ENCODE measurements around the gene S100P. TPM values are rescaled to one million over a fixed set of nuclear protein-coding genes. Genes with fewer than 3 reads are reported as not detected.
"Not testable (repeated sequence)": the region's sequence is repeated elsewhere in the genome, so short reads cannot be mapped to it uniquely, and the experiment has no call there.

Gene S100P
- total RNA-seq, 1 experiment from 2014 or later, result 0.45 TPM

DNA sequence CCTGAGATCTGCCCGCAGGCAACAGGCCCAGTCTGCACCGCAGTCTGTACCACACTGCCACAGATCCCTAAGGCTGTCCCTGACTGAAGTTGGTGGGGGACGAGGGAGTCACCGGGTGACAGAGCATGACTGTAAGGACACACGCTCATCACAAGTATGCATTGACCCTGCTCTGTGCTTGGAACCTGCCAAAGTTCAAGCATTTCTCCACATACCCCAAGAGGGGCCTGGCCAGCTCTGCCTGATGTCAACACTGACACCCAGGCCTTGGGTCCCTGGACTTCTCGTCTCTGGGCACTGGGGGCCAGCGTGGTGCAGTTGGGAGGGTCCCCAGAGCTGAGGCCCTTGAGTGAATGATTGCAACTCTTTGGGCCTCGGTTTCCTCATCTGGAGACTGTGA lies 30.2 kb downstream of the S100P start:
- Histone ChIP-seq H3K27me3 (replicated peaks; ENCODE audit: insufficient read depth, low read depth, low read length, poor library complexity) (no peaks in the 10 kb centered on the region), H3K9me3 (ENCODE audit: low read depth, low read length, poor library complexity, severe bottlenecking) (no peaks in the 10 kb centered on the region), H3K27ac (ENCODE audit: low read depth, low read length, poor library complexity, severe bottlenecking) (no peak overlapping the region), H3K4me1 (ENCODE audit: insufficient read depth, low read length, poor library complexity, severe bottlenecking) (peaks cover 12% of the 10 kb centered on the region), H3K4me3 (ENCODE audit: low read depth, low read length, poor library complexity, severe bottlenecking) (no peak overlapping the region), H3K36me3 (ENCODE audit: insufficient read depth, low read length, poor library complexity, severe bottlenecking) (no peaks in the 10 kb centered on the region)
- TF ChIP-seq EZH2 (IDR thresholded peaks at IDR 0.05; ENCODE audit: borderline replicate concordance, low read depth, low read length, poor library complexity, severe bottlenecking), result no peak
- TF ChIP-seq, protein P1, sequence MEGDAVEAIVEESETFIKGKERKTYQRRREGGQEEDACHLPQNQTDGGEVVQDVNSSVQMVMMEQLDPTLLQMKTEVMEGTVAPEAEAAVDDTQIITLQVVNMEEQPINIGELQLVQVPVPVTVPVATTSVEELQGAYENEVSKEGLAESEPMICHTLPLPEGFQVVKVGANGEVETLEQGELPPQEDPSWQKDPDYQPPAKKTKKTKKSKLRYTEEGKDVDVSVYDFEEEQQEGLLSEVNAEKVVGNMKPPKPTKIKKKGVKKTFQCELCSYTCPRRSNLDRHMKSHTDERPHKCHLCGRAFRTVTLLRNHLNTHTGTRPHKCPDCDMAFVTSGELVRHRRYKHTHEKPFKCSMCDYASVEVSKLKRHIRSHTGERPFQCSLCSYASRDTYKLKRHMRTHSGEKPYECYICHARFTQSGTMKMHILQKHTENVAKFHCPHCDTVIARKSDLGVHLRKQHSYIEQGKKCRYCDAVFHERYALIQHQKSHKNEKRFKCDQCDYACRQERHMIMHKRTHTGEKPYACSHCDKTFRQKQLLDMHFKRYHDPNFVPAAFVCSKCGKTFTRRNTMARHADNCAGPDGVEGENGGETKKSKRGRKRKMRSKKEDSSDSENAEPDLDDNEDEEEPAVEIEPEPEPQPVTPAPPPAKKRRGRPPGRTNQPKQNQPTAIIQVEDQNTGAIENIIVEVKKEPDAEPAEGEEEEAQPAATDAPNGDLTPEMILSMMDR (conservative IDR thresholded peaks at IDR 0.05; ENCODE audit: low read depth, low read length), result no peak
- ChIA-PET POLR2A (ENCODE audit: low non-redundant PET) (no interaction called here), CTCF (no interaction called here)
- intact Hi-C loops (cut with micrococcal nuclease; ENCODE audit: unreplicated experiment), result loop anchor here (5.0 kb wide), 1 partner anchor 263 kb away; no protein-coding TSS in a partner anchor
- no peak for DNase-seq (ENCODE audit: low spot score)
- BruUV-seq (replicated peaks), result no TSS peak

DNA sequence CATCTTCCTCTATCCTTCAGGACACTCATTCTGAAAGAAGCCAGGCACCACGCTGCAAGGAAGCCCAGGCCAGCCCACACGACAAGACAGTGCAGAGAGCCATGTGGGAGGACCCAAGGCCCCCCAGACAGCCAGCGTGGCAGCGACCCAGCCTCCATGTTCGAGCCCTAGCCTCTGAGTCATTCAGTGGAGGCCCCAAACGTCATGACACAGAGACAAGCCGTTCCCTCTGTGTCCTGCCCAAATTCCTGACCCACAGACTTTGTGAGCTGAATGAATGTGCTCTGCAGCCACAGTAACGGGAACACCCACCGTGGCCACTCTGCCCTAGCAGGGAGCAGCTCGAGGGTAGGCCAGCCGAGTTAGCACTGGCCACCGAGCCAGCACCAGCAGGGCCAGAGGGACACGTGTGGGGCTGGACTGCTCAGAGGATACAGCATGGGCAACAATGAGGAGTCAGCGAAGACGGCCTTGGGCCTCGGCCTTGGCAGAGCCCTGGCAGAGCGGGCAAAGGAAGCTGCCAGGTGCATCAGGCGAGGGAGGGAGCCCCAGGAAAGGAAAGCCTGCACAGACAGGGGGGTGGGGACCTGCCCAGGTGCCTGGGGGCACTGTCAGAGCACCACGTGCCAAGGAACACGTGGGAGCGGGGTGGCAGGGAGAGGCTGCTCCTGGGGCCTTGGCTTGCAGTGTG lies 30.9 kb downstream of the S100P start:
- H3K9me3 ChIP-seq (ENCODE audit: low read depth, low read length, poor library complexity, severe bottlenecking), result no peaks in the 10 kb centered on the region
- H3K27ac ChIP-seq (ENCODE audit: low read depth, low read length, poor library complexity, severe bottlenecking), result no peak overlapping the region
- no peak for DNase-seq (ENCODE audit: low spot score)
- no peaks in the 10 kb centered on the region for H3K36me3 ChIP-seq (ENCODE audit: insufficient read depth, low read length, poor library complexity, severe bottlenecking)
- H3K4me3 ChIP-seq (ENCODE audit: low read depth, low read length, poor library complexity, severe bottlenecking), result no peak overlapping the region
- H3K27me3 ChIP-seq (replicated peaks; ENCODE audit: insufficient read depth, low read depth, low read length, poor library complexity), result no peaks in the 10 kb centered on the region
- no TSS peak for BruUV-seq (replicated peaks)
- intact Hi-C loops (cut with micrococcal nuclease; ENCODE audit: unreplicated experiment), result loop anchor here (5.0 kb wide), 1 partner anchor 263 kb away; no protein-coding TSS in a partner anchor
- ChIA-PET CTCF (no interaction called here), POLR2A (ENCODE audit: low non-redundant PET) (no interaction called here)
- TF ChIP-seq, protein P1 (conservative IDR thresholded peaks at IDR 0.05; ENCODE audit: low read depth, low read length), result no peak
- TF ChIP-seq EZH2 (IDR thresholded peaks at IDR 0.05; ENCODE audit: borderline replicate concordance, low read depth, low read length, poor library complexity, severe bottlenecking), result no peak
- H3K4me1 ChIP-seq (ENCODE audit: insufficient read depth, low read length, poor library complexity, severe bottlenecking), result peaks cover 12% of the 10 kb centered on the region

DNA sequence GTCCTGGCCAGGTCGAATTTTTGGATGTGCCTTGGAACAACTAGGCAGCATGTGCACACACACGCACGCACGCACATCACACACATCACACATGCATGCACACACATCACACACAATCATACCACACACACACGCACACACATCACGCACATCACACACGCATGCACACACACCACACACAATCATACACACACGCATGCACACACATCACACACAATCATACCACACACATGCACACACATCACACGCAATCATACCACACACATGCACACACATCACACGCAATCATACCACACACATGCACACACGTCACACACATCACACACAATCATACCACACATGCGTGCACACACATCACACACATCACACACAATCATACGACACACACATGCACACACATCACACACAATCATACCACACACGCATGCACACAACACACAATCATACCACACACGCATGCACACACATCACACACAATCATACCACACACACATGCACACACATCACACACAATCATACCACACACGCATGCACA lies 31.8 kb downstream of the S100P start:
- not testable (repeated sequence) for H3K27ac ChIP-seq (ENCODE audit: low read depth, low read length, poor library complexity, severe bottlenecking)

More for the DNA sequence above, 31.8 kb downstream of the S100P start:
- H3K9me3 ChIP-seq (ENCODE audit: low read depth, low read length, poor library complexity, severe bottlenecking); CTCF ChIA-PET; POLR2A ChIA-PET (ENCODE audit: low non-redundant PET); DNase-seq (ENCODE audit: low spot score); intact Hi-C loops (cut with micrococcal nuclease; ENCODE audit: unreplicated experiment); H3K4me3 ChIP-seq (ENCODE audit: low read depth, low read length, poor library complexity, severe bottlenecking); H3K36me3 ChIP-seq (ENCODE audit: insufficient read depth, low read length, poor library complexity, severe bottlenecking); BruUV-seq (replicated peaks); H3K27me3 ChIP-seq (replicated peaks; ENCODE audit: insufficient read depth, low read depth, low read length, poor library complexity): not testable (repeated sequence)
- H3K4me1 ChIP-seq (ENCODE audit: insufficient read depth, low read length, poor library complexity, severe bottlenecking), result peaks cover 12% of the 10 kb centered on the region

All from A673 (cell line).